ENCODE data around the gene CEMP1. TPM values are rescaled to one million over a fixed set of nuclear protein-coding genes. Genes with fewer than 3 reads are reported as not detected.
A peak's percentile ranks its signal among the peaks of the same experiment; 100 is the strongest.
"Not testable (repeated sequence)": the region's sequence is repeated elsewhere in the genome, so short reads cannot be mapped to it uniquely, and the experiment has no call there.

The CEMP1 gene
- total RNA-seq, 1 donor from 2014 or later = not detected

GRCh38 chr16:2535625-2536013, 4.4 kb upstream of the CEMP1 start:
- no peak for DNase-seq (ENCODE audit: low read depth)

- not testable (repeated sequence) for DNase-seq (ENCODE audit: low read depth)
Observed at GRCh38 chr16:2534335-2534734, 3.1 kb upstream of the CEMP1 start.

GRCh38 chr16:2533912-2534311, 2.7 kb upstream of the CEMP1 start:
- DNase-seq (ENCODE audit: low read depth) = no peak

- DNase-seq (ENCODE audit: low read depth) = not testable (repeated sequence)
Observed at GRCh38 chr16:2533142-2533755, 2.0 kb upstream of the CEMP1 start.

GRCh38 chr16:2532494-2533141, 1.4 kb upstream of the CEMP1 start:
- DNase-seq (ENCODE audit: low read depth) = peak; percentile 46

GRCh38 chr16:2531696-2532493, 687 bp upstream of the CEMP1 start:
- DNase-seq (ENCODE audit: low read depth) = peak; percentile 85

GRCh38 chr16:2530629-2531318, 434 bp downstream of the CEMP1 start:
- no peak for DNase-seq (ENCODE audit: low read depth)

- DNase-seq (ENCODE audit: low read depth) = no peak
Observed at GRCh38 chr16:2529961-2530628, 1.1 kb downstream of the CEMP1 start.

- DNase-seq (ENCODE audit: low read depth) = no peak
Observed at GRCh38 chr16:2529061-2529931, 1.9 kb downstream of the CEMP1 start.

GRCh38 chr16:2528161-2529060, 2.8 kb downstream of the CEMP1 start:
- no peak for DNase-seq (ENCODE audit: low read depth)

- no peak for DNase-seq (ENCODE audit: low read depth)
Observed at GRCh38 chr16:2527784-2528100, 3.5 kb downstream of the CEMP1 start.

GRCh38 chr16:2527071-2527783, 4.0 kb downstream of the CEMP1 start:
- no peak for DNase-seq (ENCODE audit: low read depth)

- DNase-seq (ENCODE audit: low read depth) = no peak
Observed at GRCh38 chr16:2526135-2526534, 5.1 kb downstream of the CEMP1 start.

GRCh38 chr16:2524339-2524938, 6.8 kb downstream of the CEMP1 start:
- no peak for DNase-seq (ENCODE audit: low read depth)

GRCh38 chr16:2523801-2524231, 7.4 kb downstream of the CEMP1 start:
- no peak for DNase-seq (ENCODE audit: low read depth)

GRCh38 chr16:2520784-2521531, 10.2 kb downstream of the CEMP1 start:
- peak; percentile 40 for DNase-seq (ENCODE audit: low read depth)

GRCh38 chr16:2520097-2520783, 11.0 kb downstream of the CEMP1 start, which contains the start of gene AMDHD2:
Gene AMDHD2 (plus strand): TSS chr16:2520371. CDS start chr16:2520459, 88 bp downstream.
- DNase-seq (ENCODE audit: low read depth) = peak; percentile 54
